ENCODE measurements around the gene ATP13A2. TPM values are rescaled to one million over a fixed set of nuclear protein-coding genes. Genes with fewer than 3 reads are reported as not detected.

The ATP13A2 gene
- total RNA-seq, 1 donor from 2014 or later: 54.4 TPM

DNA sequence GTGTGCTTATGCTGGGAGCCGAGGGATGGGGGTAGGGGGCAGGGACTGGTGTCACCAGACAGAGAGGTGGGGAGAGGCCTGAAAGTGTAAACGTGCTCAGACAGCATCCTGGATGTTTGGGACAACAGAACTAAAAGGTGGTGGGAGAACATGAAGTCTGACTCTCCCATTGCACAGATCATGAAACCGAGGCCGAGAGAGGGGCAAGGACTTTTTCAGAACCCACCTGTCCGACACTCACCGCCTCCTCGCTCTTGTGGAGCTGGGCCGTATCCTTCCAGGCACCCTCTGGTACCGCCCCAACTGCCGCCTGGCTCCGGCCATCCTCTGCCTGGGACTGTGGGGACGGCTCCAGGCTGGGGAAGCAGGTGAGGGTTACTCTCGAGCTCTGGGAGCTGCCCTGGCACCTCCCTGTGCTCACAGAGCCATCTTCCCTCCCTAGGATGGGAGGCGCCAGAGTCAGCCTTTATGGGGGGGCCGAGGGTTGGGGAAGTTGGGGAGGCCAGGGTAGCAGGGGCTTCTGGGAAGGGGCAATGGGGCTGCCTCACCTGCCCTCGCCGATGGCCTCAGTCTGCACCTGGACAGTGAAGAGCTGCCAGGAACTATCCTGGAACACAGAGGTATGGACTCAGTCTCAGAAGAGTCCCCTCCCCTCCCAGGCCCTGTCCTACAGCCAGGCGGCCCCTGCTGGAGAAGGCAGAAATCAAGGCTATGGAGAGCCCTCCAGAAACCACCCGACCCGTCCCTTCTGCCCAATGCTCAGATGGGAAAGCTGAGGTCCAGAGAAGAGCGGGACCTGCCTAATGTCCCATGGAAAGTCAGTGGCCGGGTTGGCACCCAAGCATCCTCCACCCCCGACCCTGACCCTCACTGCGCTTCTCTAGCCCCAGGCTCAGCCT lies 7.0 kb downstream of the ATP13A2 start:
- TF ChIP-seq, protein P1, sequence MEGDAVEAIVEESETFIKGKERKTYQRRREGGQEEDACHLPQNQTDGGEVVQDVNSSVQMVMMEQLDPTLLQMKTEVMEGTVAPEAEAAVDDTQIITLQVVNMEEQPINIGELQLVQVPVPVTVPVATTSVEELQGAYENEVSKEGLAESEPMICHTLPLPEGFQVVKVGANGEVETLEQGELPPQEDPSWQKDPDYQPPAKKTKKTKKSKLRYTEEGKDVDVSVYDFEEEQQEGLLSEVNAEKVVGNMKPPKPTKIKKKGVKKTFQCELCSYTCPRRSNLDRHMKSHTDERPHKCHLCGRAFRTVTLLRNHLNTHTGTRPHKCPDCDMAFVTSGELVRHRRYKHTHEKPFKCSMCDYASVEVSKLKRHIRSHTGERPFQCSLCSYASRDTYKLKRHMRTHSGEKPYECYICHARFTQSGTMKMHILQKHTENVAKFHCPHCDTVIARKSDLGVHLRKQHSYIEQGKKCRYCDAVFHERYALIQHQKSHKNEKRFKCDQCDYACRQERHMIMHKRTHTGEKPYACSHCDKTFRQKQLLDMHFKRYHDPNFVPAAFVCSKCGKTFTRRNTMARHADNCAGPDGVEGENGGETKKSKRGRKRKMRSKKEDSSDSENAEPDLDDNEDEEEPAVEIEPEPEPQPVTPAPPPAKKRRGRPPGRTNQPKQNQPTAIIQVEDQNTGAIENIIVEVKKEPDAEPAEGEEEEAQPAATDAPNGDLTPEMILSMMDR (IDR thresholded peaks at IDR 0.05): peak; percentile 33
- Mint-ChIP-seq H3K4me1 (ENCODE audit: low read depth) (peaks cover 14% of the 10 kb centered on the region), H3K36me3 (ENCODE audit: low read depth) (peaks cover 18% of the 10 kb centered on the region), H3K9me3 (ENCODE audit: low read depth) (no peaks in the 10 kb centered on the region), H3K4me3 (ENCODE audit: unreplicated experiment) (no peak overlapping the region), H3K27ac (ENCODE audit: unreplicated experiment) (peak overlapping the region; percentile 45), H3K27me3 (ENCODE audit: low read depth) (no peaks in the 10 kb centered on the region)
- no peak for DNase-seq (ENCODE audit: low spot score)

DNA sequence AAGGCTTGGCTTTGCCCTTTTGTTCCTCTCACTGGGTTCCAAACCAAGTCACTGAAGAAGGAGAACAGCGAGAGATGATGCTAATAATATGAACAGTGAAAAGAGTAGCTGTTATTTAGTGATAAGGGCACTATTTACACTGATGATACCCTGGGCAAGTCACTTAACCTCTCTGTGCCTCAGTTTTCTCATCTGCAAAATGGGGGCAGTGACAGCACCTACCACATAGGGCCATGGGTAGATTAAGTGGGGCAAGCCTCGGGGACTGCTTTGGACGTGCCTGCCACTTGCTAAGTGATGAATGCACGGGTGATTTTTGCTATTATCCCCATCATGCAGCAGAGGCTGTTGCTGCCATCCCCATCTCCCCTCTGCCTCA lies 9.2 kb downstream of the ATP13A2 start:
- Mint-ChIP-seq H3K36me3 (ENCODE audit: low read depth) (peaks cover 24% of the 10 kb centered on the region), H3K9me3 (ENCODE audit: low read depth) (no peaks in the 10 kb centered on the region), H3K27me3 (ENCODE audit: low read depth) (no peaks in the 10 kb centered on the region), H3K4me1 (ENCODE audit: low read depth) (peaks cover 8% of the 10 kb centered on the region), H3K4me3 (ENCODE audit: unreplicated experiment) (no peak overlapping the region), H3K27ac (ENCODE audit: unreplicated experiment) (no peak overlapping the region)
- TF ChIP-seq, protein P1 (IDR thresholded peaks at IDR 0.05): no peak
- no peak for DNase-seq (ENCODE audit: low spot score)

DNA sequence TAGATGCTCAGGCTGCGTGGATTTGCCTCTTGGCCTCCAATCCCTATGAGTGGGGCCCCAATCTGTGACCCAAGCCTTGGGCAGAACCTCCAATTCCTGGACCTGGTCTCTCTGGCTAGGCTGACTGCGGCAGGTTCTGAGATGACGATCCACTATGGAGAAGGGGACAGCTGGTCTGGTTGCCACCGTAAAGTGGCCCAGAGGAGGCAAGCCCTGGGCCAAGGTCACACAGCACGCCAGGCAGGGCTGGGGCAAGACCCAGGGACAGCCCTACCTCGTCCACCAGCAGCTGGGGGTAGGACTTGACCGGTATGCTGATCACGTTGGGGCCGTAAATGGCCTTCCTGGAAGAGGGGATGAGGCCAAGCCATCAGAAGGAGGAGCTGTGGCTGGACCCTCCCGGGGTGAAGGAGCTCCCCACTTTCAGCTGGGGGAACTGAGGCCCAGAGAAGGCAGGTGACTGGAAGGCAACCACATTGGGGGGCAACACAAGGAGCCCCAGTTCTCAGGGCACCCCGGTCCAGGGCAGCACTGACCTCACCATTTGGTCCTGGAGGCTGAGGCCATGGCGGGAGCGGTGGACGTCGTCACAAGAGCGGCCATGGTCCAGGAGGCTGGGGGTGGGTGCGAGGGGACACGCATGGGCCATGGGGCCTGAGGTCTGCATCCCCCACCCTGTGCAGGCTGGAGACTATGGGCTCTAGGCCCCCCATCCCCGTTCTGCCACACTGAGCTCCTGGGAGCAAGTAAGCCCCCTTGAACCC lies 9.8 kb downstream of the ATP13A2 start:
- no peaks in the 10 kb centered on the region for H3K27me3 Mint-ChIP-seq (ENCODE audit: low read depth)
- TF ChIP-seq, protein P1 (IDR thresholded peaks at IDR 0.05): no peak
- H3K36me3 Mint-ChIP-seq (ENCODE audit: low read depth): peaks cover 24% of the 10 kb centered on the region
- H3K27ac Mint-ChIP-seq (ENCODE audit: unreplicated experiment): no peak overlapping the region
- H3K4me1 Mint-ChIP-seq (ENCODE audit: low read depth): peaks cover 8% of the 10 kb centered on the region
- H3K9me3 Mint-ChIP-seq (ENCODE audit: low read depth): no peaks in the 10 kb centered on the region
- DNase-seq (ENCODE audit: low spot score): no peak
- H3K4me3 Mint-ChIP-seq (ENCODE audit: unreplicated experiment): no peak overlapping the region

DNA sequence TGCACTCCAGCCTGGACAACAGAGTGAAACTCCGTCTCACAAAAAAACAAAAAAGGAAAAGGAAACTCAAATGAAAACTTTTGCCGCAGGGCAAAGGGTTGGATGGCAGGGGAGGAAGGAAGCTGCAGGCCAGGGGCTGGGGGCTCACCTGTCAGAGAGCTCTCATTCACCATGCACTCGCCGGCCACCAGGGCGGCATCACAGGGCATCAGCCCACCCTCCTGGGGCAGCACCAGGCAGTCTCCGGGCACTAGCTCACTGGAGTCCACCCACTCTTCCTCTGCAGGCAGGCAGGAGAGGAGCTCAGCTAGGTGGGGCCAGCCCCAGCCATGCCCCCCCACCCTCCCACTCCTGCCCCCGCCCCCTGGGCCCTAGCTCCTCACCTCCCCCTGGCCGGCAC lies 11.9 kb downstream of the ATP13A2 start:
- no peak overlapping the region for H3K27ac Mint-ChIP-seq (ENCODE audit: unreplicated experiment)
- H3K4me3 Mint-ChIP-seq (ENCODE audit: unreplicated experiment): no peak overlapping the region
- TF ChIP-seq, protein P1 (IDR thresholded peaks at IDR 0.05): peak; percentile 28
- H3K27me3 Mint-ChIP-seq (ENCODE audit: low read depth): no peaks in the 10 kb centered on the region
- H3K9me3 Mint-ChIP-seq (ENCODE audit: low read depth): no peaks in the 10 kb centered on the region
- peaks cover 30% of the 10 kb centered on the region for H3K36me3 Mint-ChIP-seq (ENCODE audit: low read depth)
- peaks cover 8% of the 10 kb centered on the region for H3K4me1 Mint-ChIP-seq (ENCODE audit: low read depth)
- no peak for DNase-seq (ENCODE audit: low spot score)

DNA sequence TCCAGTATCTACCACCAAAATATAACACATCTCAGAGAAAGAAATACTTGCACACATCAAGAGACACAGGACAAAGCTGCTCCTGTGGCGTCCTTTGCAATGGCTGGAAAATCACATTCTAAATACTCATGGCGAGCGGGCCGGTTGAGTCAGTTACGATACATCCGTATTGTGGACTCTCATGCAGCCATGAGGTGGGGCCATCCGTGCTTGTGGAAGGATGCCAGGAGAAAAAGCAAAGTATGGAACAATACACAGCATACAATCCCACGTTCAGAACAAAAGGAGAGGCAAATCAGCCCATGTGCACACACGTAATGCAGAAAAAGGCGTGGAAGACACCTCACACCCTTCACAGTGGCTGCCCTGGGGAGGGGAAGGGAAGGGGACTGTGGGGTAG lies 13.1 kb downstream of the ATP13A2 start:
- no peak for DNase-seq (ENCODE audit: low spot score)
- TF ChIP-seq, protein P1 (IDR thresholded peaks at IDR 0.05): no peak
- no peaks in the 10 kb centered on the region for H3K27me3 Mint-ChIP-seq (ENCODE audit: low read depth)

More for the DNA sequence above, 13.1 kb downstream of the ATP13A2 start:
- Mint-ChIP-seq H3K36me3 (ENCODE audit: low read depth) (peaks cover 25% of the 10 kb centered on the region), H3K9me3 (ENCODE audit: low read depth) (no peaks in the 10 kb centered on the region), H3K27ac (ENCODE audit: unreplicated experiment) (no peak overlapping the region), H3K4me1 (ENCODE audit: low read depth) (no peaks in the 10 kb centered on the region), H3K4me3 (ENCODE audit: unreplicated experiment) (no peak overlapping the region)

Data from chondrocyte (in vitro differentiated cells).